HepG2 (cell line): ENCODE results near the gene ZNF653. TPM values are rescaled to one million over a fixed set of nuclear protein-coding genes. Genes with fewer than 3 reads are reported as not detected.

Experiments
- CCAR2 ChIP-seq: fragments of 200-400 bp; formaldehyde crosslinking; optimal IDR thresholded peaks from 2 replicates; pipeline ENCODE3; 2018; ENCODE audit warnings: low read depth, mild to moderate bottlenecking, low read length, moderate library complexity
- FOXK1 ChIP-seq: sonication (generic); formaldehyde crosslinking; IDR thresholded peaks from 2 replicates; pipeline ENCODE4 v1.4.0; 2020; ENCODE audit warnings: low read depth, missing genetic modification reagents, borderline replicate concordance
- GFI1 ChIP-seq: sonication (generic); formaldehyde crosslinking; IDR thresholded peaks from 2 replicates; pipeline ENCODE4 v1.5.0; 2020; ENCODE audit warnings: missing genetic modification reagents, mild to moderate bottlenecking, borderline replicate concordance
- JARID2 ChIP-seq: sonication (generic); formaldehyde crosslinking; IDR thresholded peaks from 2 replicates; pipeline ENCODE4 v1.8.1; 2023; ENCODE audit warnings: missing genetic modification reagents, inconsistent platforms; ENCODE audit not compliant: insufficient replicate concordance
- KDM3A ChIP-seq: IDR thresholded peaks from 2 replicates; pipeline ENCODE4 v1.6.1; 2018; ENCODE audit warnings: low read depth, missing compliant biosample characterization
- KDM4B ChIP-seq: sonication (generic); formaldehyde crosslinking; IDR thresholded peaks from 2 replicates; pipeline ENCODE4 v1.4.0; 2020; ENCODE audit warnings: missing genetic modification reagents
- KMT2B ChIP-seq: IDR thresholded peaks from 2 replicates; pipeline ENCODE4 v1.6.1; 2016; ENCODE audit warnings: missing genetic modification reagents, missing compliant biosample characterization
- MBNL3 ChIP-seq: fragments of 250-450 bp; sonication (Bioruptor Pico); conservative IDR thresholded peaks from 2 replicates; pipeline ENCODE4 v1.8.0; 2022; ENCODE audit warnings: mild to moderate bottlenecking, inconsistent platforms
- MTA3 ChIP-seq: sonication (generic); formaldehyde crosslinking; IDR thresholded peaks from 2 replicates; pipeline ENCODE4 v1.4.0; 2020; ENCODE audit warnings: missing genetic modification reagents
- NCOA5 ChIP-seq: sonication (generic); formaldehyde crosslinking; IDR thresholded peaks from 2 replicates; pipeline ENCODE4 v1.4.0; 2020; ENCODE audit warnings: missing genetic modification reagents
- NR3C1 ChIP-seq: sonication (generic); formaldehyde crosslinking; IDR thresholded peaks from 2 replicates; pipeline ENCODE4 v1.4.0; 2020; ENCODE audit warnings: missing genetic modification reagents
- RFX1 ChIP-seq: fragments of 450-650 bp; IDR thresholded peaks from 2 replicates; pipeline ENCODE4 v1.6.1; 2017
- RXRA ChIP-seq: sonication (generic); formaldehyde crosslinking; IDR thresholded peaks from 2 replicates; pipeline ENCODE4 v1.5.1; 2020; ENCODE audit warnings: missing genetic modification reagents
- YEATS4 ChIP-seq: sonication (generic); formaldehyde crosslinking; IDR thresholded peaks from 2 replicates; pipeline ENCODE4 v1.4.0; 2020; ENCODE audit warnings: missing genetic modification reagents, borderline replicate concordance
- ZNF570 ChIP-seq: sonication (generic); formaldehyde crosslinking; IDR thresholded peaks from 2 replicates; pipeline ENCODE4 v1.4.0; 2020; ENCODE audit warnings: mild to moderate bottlenecking, missing genetic modification reagents, borderline replicate concordance
- ZNF672 ChIP-seq: sonication (generic); formaldehyde crosslinking; IDR thresholded peaks from 2 replicates; pipeline ENCODE4 v1.8.1; 2022; ENCODE audit warnings: missing genetic modification reagents
- ZNF674 ChIP-seq: sonication (generic); formaldehyde crosslinking; IDR thresholded peaks from 2 replicates; pipeline ENCODE4 v1.5.0; 2020; ENCODE audit warnings: low read depth, mild to moderate bottlenecking, missing genetic modification reagents
- ZNF737 ChIP-seq: sonication (generic); formaldehyde crosslinking; IDR thresholded peaks from 2 replicates; pipeline ENCODE4 v1.5.0; 2020; ENCODE audit warnings: missing genetic modification reagents, mild to moderate bottlenecking, borderline replicate concordance
- ZNF782 ChIP-seq: sonication (generic); formaldehyde crosslinking; IDR thresholded peaks from 2 replicates; pipeline ENCODE4 v1.4.0; 2020; ENCODE audit warnings: missing genetic modification reagents, mild to moderate bottlenecking, borderline replicate concordance
- ZNF878 ChIP-seq: sonication (generic); formaldehyde crosslinking; IDR thresholded peaks from 2 replicates; pipeline ENCODE4 v1.8.1; 2023; ENCODE audit warnings: mild to moderate bottlenecking, missing genetic modification reagents, moderate library complexity
- ZZZ3 ChIP-seq: sonication (generic); formaldehyde crosslinking; IDR thresholded peaks from 2 replicates; pipeline ENCODE4 v1.4.0; 2020; ENCODE audit warnings: missing genetic modification reagents, mild to moderate bottlenecking, borderline replicate concordance
- polyA plus RNA-seq, 8 experiments: library from polyadenylated mRNA; depleted of rRNA in 3 of 8; stranded (reverse) in 7 of 8; unstranded in 1 of 8; fragments of >200 nt; fragmentation: Illumina TruSeq in 4 of 8; extraction: Trizol in 4 of 8; gene quantifications; 2 replicates each; pipeline versions ENCODE4 v1.2.1 to v1.2.3, GENCODE V29; 2011 to 2016; ENCODE audit warnings: low read depth in 4 of 8, missing spikeins in 1 of 8, mixed read lengths in 1 of 8; ENCODE audit not compliant: insufficient read depth in 1 of 8
- total RNA-seq, 5 experiments: library from RNA; depleted of rRNA; stranded (reverse); fragments of >200 nt; fragmentation: Illumina TruSeq; extraction: Trizol; gene quantifications; 2 replicates each; pipeline ENCODE4 v1.2.3, GENCODE V29; 2016; ENCODE audit warnings: low read depth in 1 of 5
- TF ChIP-seq, protein P1 (sequence below): sonication (generic); formaldehyde crosslinking; conservative IDR thresholded peaks from 2 replicates; pipeline ENCODE4 v1.8.0; 2022; ENCODE audit warnings: mild to moderate bottlenecking, moderate library complexity, missing genetic modification reagents
- TF ChIP-seq, protein P2 (sequence below): sonication (generic); formaldehyde crosslinking; IDR thresholded peaks from 2 replicates; pipeline ENCODE4 v1.5.0; 2020; ENCODE audit warnings: missing genetic modification reagents, mild to moderate bottlenecking, borderline replicate concordance
- TF ChIP-seq, protein P3 (sequence below): sonication (generic); formaldehyde crosslinking; IDR thresholded peaks from 2 replicates; pipeline ENCODE4 v1.5.1; 2020; ENCODE audit warnings: mild to moderate bottlenecking, moderate library complexity, missing genetic modification reagents
- TF ChIP-seq, protein P4 (sequence below): IDR thresholded peaks from 2 replicates; pipeline ENCODE4 v1.6.1; 2012; ENCODE audit warnings: low read depth, low read length, improper control_type of control experiment

ZNF653 gene
- total and polyA plus RNA-seq, 2 of the 13 experiments (the other 11 are each of a cell fraction or from before 2014, with no cell fraction given): 4.7 to 7.1 TPM

- peak; percentile 95 for TF ChIP-seq YEATS4 (CRISPR knock-in tag)
- TF ChIP-seq ZNF570 (CRISPR knock-in tag): no peak
- TF ChIP-seq, protein P1, sequence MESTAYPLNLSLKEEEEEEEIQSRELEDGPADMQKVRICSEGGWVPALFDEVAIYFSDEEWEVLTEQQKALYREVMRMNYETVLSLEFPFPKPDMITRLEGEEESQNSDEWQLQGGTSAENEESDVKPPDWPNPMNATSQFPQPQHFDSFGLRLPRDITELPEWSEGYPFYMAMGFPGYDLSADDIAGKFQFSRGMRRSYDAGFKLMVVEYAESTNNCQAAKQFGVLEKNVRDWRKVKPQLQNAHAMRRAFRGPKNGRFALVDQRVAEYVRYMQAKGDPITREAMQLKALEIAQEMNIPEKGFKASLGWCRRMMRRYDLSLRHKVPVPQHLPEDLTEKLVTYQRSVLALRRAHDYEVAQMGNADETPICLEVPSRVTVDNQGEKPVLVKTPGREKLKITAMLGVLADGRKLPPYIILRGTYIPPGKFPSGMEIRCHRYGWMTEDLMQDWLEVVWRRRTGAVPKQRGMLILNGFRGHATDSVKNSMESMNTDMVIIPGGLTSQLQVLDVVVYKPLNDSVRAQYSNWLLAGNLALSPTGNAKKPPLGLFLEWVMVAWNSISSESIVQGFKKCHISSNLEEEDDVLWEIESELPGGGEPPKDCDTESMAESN (CRISPR knock-in tag): no peak
- TF ChIP-seq, protein P2, sequence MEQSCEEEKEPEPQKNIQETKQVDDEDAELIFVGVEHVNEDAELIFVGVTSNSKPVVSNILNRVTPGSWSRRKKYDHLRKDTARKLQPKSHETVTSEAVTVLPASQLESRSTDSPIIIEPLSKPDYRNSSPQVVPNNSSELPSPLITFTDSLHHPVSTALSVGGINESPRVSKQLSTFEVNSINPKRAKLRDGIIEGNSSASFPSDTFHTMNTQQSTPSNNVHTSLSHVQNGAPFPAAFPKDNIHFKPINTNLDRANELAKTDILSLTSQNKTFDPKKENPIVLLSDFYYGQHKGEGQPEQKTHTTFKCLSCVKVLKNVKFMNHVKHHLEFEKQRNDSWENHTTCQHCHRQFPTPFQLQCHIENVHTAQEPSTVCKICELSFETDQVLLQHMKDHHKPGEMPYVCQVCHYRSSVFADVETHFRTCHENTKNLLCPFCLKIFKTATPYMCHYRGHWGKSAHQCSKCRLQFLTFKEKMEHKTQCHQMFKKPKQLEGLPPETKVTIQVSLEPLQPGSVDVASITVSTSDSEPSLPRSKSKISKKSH (CRISPR knock-in tag): no peak
- TF ChIP-seq KDM4B (CRISPR knock-in tag): no peak
- TF ChIP-seq FOXK1 (CRISPR knock-in tag): peak; percentile 14; the same call in 1 of the 2 replicates
- TF ChIP-seq, protein P3, sequence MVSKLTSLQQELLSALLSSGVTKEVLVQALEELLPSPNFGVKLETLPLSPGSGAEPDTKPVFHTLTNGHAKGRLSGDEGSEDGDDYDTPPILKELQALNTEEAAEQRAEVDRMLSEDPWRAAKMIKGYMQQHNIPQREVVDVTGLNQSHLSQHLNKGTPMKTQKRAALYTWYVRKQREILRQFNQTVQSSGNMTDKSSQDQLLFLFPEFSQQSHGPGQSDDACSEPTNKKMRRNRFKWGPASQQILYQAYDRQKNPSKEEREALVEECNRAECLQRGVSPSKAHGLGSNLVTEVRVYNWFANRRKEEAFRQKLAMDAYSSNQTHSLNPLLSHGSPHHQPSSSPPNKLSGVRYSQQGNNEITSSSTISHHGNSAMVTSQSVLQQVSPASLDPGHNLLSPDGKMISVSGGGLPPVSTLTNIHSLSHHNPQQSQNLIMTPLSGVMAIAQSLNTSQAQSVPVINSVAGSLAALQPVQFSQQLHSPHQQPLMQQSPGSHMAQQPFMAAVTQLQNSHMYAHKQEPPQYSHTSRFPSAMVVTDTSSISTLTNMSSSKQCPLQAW (CRISPR knock-in tag): peak; percentile 97
- peak; percentile 56; the same call in 1 of the 2 replicates for TF ChIP-seq KMT2B (CRISPR knock-in tag)
- TF ChIP-seq GFI1: no peak
- TF ChIP-seq RFX1: peak; percentile 96
- no peak for TF ChIP-seq MTA3 (CRISPR knock-in tag)
- no peak for TF ChIP-seq MBNL3
- TF ChIP-seq ZNF737 (CRISPR knock-in tag): no peak
- TF ChIP-seq ZNF672 (CRISPR knock-in tag): no peak
- peak; percentile 42; the same call in 1 of the 2 replicates for TF ChIP-seq KDM3A (CRISPR knock-in tag)
- no peak for TF ChIP-seq ZNF878 (CRISPR knock-in tag)
- TF ChIP-seq CCAR2: no peak
- no peak for TF ChIP-seq ZNF674 (CRISPR knock-in tag)
- no peak for TF ChIP-seq ZNF782 (CRISPR knock-in tag)
- TF ChIP-seq ZZZ3 (CRISPR knock-in tag): no peak
- TF ChIP-seq NR3C1 (CRISPR knock-in tag): no peak
- TF ChIP-seq, protein P4, sequence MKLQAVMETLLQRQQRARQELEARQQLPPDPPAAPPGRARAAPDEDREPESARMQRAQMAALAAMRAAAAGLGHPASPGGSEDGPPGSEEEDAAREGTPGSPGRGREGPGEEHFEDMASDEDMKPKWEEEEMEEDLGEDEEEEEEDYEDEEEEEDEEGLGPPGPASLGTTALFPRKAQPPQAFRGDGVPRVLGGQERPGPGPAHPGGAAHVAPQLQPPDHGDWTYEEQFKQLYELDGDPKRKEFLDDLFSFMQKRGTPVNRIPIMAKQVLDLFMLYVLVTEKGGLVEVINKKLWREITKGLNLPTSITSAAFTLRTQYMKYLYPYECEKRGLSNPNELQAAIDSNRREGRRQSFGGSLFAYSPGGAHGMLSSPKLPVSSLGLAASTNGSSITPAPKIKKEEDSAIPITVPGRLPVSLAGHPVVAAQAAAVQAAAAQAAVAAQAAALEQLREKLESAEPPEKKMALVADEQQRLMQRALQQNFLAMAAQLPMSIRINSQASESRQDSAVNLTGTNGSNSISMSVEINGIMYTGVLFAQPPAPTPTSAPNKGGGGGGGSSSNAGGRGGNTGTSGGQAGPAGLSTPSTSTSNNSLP: no peak
- TF ChIP-seq JARID2: peak; percentile 3
- TF ChIP-seq NCOA5 (CRISPR knock-in tag): no peak
- no peak for TF ChIP-seq RXRA (CRISPR knock-in tag)
These were observed 70.4 kb downstream of the ZNF653 start, which contains the start of the genes ODAD3 and PRKCSH (continued) for GRCh38 chr19:11435057-11435832.
